NCI-H345 treated with DMSO at 0.1 percent for 48 hours (cell line): ENCODE measurements around the gene MND1.
"Not testable (repeated sequence)": the region's sequence is repeated elsewhere in the genome, so short reads cannot be mapped to it uniquely, and the experiment has no call there.

ENCODE experiments used
- DNase-seq: peaks from one replicate; lab custom pipeline; 2025; ENCODE audit not compliant: unreplicated experiment; lab: John Stamatoyannopoulos, UW

Gene MND1

GRCh38 chr4:153401501-153401900 is 57.0 kb downstream of the MND1 start:
- no peak for DNase-seq

- no peak for DNase-seq
These were observed 57.9 kb downstream of the MND1 start for GRCh38 chr4:153402366-153402765.

DNA sequence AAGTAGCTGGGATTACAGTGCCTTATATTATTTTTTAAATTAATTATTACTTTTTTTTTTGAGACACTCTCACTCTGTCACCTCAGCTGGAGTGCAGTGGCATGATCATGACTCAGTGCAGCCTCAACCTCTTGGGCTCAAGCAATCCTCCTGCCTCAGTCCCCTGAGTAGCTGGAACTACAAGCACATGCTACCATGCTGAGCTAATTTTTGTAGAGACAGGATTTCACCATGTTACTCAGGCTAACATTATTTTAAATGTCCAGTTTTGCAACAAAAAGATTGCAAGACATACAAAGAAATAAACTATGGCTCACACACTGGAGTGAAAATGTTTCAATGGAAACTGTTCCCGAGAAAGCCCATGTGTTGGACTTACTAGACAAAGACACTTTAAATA is 59.2 kb downstream of the MND1 start:
- no peak for DNase-seq

GRCh38 chr4:153407906-153408305 is 63.4 kb downstream of the MND1 start:
- no peak for DNase-seq

DNA sequence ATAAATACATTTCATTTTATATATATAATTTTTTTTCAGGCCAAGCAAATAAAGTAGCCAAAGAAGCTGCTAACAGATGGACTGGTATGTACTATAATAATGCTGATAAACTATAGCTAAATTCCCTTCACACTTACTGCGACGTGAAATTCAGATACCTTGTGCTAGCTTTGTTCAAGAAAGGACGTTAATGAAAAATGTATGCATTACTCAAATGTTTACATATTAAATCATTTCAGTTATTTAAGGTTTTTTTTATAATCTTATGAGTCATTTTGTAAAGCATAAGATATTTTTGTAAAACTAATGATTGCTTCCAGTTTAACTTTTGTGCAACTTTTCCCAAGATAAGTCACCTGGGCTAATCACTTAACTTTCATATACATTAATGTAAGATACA is 64.4 kb downstream of the MND1 start:
- no peak for DNase-seq

DNA sequence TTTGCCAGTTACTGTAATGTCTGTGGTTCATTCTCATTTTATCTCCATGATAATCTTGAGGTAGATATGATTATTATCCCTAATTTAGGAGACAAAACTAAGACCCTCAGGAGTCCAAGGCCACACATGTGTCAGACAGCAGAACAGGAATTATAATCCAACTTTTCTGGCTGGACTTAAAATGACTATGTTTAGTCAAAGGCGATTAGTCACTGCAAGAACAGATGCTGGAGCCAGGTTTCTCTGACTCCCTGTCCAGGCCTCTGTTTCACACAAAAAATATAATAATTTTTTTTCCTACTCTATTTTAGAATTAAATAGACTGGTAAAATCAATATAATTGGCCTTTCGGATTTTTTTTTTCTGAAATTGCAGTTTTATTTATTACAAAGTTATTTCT is 64.9 kb downstream of the MND1 start:
- DNase-seq = no peak

DNA sequence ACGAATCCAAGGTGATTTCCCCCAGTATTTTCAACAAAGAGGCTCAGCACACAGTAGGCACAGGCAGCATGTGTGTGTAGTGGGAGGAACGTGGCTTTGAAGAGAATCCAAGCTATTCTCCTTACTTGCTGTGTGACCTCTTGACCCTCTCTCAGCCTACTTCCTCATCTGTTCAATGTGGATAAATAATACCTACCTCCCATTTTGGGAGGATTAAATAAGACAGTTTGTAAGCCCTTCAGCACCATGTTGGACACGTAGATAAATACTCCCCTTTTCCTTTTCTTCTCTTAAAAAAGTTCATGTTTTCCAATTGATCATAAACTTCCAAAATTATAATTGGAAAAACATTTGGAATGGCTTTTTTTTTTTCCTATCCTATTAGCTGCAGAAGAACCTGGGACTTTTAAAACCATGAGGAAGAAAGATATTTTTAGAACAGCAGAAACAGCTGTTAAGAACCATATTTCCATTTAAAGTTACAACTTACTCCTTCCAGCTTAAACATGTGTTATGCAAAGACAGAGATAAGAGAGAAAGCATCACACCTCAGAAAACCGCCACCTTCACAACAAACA is 65.5 kb downstream of the MND1 start:
- DNase-seq = no peak

DNA sequence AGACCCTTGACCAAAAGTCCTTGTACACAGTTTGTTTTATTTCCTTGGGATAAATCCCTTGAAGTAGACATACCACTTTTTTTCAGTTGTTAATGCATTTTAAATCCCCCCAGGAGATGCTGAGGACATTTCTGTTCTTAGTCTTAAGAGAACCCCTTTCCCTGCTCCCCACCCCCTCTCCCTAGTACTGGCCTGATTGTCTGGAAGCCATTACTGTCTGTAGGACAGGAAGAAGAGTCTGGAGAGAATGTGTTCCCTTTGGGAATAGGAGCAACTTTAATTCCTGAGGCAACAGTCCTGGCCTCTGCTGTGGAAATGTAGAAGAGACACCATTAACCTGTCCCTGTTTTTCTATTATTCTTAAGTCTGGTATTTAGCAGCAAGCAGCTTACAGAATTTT is 69.4 kb downstream of the MND1 start:
- DNase-seq = no peak

DNA sequence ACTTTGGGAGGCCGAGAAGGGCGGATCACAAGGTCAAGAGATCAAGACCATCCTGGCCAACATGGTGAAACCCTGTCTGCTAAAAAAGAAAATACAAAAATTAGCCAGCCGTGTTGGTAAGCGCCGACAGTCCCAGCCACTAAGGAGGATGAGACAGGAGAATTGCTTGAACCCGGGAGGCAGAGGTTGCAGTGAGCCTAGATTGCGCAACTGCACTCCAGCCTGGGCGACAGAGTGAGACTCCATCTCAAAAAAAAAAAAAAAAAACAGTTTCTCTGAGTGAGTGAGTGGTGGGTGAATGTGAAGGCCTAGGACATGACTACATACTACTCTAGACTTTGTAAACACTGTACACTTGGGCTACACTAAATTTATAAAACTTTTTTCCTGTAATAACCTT is 72.0 kb downstream of the MND1 start:
- DNase-seq = not testable (repeated sequence)

DNA sequence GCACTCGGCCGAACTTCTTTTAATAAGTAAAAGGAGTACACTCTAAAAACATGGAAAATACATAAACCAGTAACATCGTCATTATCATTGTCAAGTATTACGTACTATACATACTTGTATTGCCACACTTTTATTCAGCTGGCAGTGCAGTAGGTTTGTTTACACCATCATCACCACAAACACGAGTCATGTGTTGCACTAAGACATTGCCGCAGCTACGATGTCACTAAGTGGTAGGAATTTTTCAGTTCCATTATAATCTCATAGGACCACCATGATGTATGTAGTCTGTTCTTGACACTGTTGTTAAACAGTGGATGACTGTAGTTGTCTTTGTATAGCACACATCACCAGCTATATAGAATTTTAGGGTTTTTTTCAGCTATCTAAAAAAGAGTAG is 73.6 kb downstream of the MND1 start:
- no peak for DNase-seq

- DNase-seq = no peak
These were observed 74.1 kb downstream of the MND1 start for GRCh38 chr4:153418558-153418957.

- DNase-seq = no peak
These were observed 74.5 kb downstream of the MND1 start for GRCh38 chr4:153419029-153419428.

- no peak for DNase-seq
These were observed 75.3 kb downstream of the MND1 start for GRCh38 chr4:153419673-153420278.

- no peak for DNase-seq
These were observed 75.9 kb downstream of the MND1 start for GRCh38 chr4:153420361-153420760.

GRCh38 chr4:153421941-153422340 is 77.5 kb downstream of the MND1 start:
- no peak for DNase-seq

DNA sequence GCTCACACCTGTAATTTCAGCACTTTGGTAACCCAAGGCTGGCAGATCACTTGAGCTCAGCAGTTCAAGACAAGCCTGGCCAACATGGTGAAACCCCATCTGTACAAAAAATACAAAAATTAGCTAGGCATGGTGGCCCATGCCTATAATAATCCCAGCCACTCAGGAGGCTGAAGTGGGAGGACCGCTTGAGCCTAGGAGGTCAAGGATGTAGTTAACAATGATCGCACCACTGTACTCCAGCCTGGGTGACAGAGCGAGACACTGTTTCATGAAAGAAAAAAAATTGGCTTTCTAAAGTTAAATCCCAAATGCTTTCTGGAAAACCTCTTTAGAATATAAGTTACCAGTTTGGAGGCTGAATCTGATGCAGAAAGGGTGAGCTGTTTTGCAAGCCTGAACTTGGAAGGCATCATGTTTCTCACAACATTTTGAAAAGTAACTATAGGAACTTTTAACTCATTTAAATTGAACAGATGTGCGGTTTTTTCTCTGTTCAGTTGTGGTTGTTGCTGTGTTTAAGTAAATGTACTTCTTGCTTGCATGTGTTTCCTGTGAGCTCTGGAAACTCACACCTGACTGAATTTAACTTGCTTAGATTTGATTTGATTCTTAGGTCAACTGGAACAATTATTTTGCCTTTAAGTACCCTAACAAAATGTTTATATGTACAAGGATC is 81.9 kb downstream of the MND1 start:
- DNase-seq = no peak

GRCh38 chr4:153427363-153428071 is 83.0 kb downstream of the MND1 start:
- no peak for DNase-seq

GRCh38 chr4:153428941-153429475 is 84.5 kb downstream of the MND1 start:
- no peak for DNase-seq

DNA sequence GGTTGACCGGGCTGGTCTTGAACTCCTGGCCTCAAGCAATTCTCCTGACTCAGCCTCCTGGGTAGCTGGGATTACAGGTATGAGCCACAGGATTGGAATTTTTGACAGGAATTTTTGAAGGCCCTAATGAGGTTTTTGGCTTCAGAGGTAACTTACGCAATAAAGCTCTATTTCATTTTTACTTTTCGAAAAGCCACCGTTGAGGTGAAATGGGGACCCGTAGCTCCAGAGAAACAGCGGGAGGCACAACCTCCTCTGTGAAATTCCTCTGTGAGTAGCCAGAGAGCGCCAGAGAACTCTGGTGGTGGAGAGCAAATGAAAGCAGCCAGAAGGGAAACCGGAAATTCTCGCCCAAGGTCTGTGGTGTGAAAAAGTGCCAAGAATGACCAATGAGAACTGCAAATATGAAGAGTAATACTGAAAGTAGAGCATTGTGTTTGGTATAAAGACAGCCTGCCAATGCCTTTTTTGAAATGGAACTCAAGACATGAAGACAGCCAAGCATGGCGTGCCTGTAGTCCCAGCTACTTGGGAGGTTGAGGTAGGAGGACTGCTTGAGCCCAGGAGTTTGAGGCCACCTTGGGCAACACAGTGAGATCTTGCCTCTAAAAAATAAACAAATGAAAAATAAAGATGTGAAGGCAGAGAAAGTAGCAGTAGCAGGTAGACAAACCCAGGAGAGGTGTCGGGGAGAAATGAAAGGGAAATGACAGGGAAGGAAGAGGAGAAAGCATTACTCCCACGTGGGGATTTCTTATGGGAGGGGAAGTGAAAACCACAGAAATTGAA is 88.7 kb downstream of the MND1 start:
- DNase-seq = no peak

- DNase-seq = no peak
These were observed 89.2 kb downstream of the MND1 start for GRCh38 chr4:153433754-153434105.

DNA sequence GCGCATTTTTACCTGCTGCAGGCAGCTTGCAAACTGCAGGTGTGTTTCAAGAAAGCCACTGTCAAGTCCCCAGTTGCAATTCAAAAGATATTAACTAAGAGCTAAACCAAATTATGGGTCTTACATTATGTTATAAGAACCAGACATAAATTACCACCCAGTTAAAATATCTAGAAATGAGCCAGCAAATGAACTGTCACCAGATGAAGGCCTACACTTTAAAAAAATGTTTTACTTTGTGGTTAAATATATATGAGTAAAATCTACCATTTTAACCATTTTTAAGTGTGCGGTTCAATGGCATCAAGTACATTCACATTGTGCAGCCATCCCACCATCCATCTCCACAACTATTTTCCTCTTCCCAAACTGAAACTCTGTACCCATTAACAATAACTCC is 89.7 kb downstream of the MND1 start:
- no peak for DNase-seq
